Transverse colon (tissue), 4 donors: Measurements from ENCODE around the gene PDE10A.

Source experiments
- EP300 ChIP-seq: sonication (generic); formaldehyde crosslinking; IDR thresholded peaks from one replicate; pipeline ENCODE4 v1.6.1; 2017; ENCODE audit warnings: antibody characterized with exemption, low read depth
- POLR2AphosphoS5 ChIP-seq, 3 donors: sonication (generic); formaldehyde crosslinking; IDR thresholded peaks; one replicate each; pipeline ENCODE4 v1.6.1; 2016; ENCODE audit warnings: antibody characterized with exemption in 3 of 3
- TF ChIP-seq, protein P1 (sequence below), 5 experiments: fragments of 200-600 bp in 3 of 5; fragments of 450-650 bp in 2 of 5; sonication (generic) in 3 of 5; IDR thresholded peaks; 1 replicate in 2 of 5; 2 replicates in 3 of 5; pipeline ENCODE4 v1.5.1; 2016 to 2017; ENCODE audit warnings: antibody characterized with exemption in 5 of 5, inconsistent platforms in 3 of 5, mild to moderate bottlenecking in 2 of 5, moderate library complexity in 1 of 5

DNA sequence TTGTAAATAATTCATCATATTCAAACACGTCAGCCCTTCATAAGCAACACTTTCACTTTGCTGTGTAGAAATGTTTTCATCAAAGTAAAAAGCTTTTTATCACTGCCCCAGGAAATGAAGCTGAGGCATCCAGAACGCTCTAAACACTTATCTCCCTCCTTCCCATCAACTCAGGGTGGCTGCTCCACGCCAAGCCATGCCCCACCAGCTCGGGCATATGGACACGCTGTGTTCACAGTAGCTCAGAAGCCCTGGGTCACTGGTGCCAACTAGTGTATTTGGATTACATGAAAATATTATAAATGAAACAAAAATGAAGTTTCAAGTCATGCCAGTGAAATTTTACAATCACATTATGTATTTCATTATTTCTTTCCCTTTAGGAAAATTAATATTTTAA lies 10.3 kb downstream of the PDE10A start:
- TF ChIP-seq, protein P1, sequence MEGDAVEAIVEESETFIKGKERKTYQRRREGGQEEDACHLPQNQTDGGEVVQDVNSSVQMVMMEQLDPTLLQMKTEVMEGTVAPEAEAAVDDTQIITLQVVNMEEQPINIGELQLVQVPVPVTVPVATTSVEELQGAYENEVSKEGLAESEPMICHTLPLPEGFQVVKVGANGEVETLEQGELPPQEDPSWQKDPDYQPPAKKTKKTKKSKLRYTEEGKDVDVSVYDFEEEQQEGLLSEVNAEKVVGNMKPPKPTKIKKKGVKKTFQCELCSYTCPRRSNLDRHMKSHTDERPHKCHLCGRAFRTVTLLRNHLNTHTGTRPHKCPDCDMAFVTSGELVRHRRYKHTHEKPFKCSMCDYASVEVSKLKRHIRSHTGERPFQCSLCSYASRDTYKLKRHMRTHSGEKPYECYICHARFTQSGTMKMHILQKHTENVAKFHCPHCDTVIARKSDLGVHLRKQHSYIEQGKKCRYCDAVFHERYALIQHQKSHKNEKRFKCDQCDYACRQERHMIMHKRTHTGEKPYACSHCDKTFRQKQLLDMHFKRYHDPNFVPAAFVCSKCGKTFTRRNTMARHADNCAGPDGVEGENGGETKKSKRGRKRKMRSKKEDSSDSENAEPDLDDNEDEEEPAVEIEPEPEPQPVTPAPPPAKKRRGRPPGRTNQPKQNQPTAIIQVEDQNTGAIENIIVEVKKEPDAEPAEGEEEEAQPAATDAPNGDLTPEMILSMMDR (IDR thresholded peaks at IDR 0.05): no peak
- TF ChIP-seq POLR2AphosphoS5 (IDR thresholded peaks at IDR 0.05): no peak
- TF ChIP-seq EP300: no peak
